Measurements from ENCODE around the gene PWWP2A.
A peak's percentile ranks its signal among the peaks of the same experiment; 100 is the strongest.
"Not testable (repeated sequence)": the region's sequence is repeated elsewhere in the genome, so short reads cannot be mapped to it uniquely, and the experiment has no call there.

The PWWP2A gene, protein sequence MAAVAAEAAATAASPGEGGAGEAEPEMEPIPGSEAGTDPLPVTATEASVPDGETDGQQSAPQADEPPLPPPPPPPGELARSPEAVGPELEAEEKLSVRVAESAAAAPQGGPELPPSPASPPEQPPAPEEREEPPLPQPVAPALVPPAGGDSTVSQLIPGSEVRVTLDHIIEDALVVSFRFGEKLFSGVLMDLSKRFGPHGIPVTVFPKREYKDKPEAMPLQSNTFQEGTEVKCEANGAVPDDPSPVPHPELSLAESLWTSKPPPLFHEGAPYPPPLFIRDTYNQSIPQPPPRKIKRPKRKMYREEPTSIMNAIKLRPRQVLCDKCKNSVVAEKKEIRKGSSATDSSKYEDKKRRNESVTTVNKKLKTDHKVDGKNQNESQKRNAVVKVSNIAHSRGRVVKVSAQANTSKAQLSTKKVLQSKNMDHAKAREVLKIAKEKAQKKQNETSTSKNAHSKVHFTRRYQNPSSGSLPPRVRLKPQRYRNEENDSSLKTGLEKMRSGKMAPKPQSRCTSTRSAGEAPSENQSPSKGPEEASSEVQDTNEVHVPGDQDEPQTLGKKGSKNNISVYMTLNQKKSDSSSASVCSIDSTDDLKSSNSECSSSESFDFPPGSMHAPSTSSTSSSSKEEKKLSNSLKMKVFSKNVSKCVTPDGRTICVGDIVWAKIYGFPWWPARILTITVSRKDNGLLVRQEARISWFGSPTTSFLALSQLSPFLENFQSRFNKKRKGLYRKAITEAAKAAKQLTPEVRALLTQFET

DNA sequence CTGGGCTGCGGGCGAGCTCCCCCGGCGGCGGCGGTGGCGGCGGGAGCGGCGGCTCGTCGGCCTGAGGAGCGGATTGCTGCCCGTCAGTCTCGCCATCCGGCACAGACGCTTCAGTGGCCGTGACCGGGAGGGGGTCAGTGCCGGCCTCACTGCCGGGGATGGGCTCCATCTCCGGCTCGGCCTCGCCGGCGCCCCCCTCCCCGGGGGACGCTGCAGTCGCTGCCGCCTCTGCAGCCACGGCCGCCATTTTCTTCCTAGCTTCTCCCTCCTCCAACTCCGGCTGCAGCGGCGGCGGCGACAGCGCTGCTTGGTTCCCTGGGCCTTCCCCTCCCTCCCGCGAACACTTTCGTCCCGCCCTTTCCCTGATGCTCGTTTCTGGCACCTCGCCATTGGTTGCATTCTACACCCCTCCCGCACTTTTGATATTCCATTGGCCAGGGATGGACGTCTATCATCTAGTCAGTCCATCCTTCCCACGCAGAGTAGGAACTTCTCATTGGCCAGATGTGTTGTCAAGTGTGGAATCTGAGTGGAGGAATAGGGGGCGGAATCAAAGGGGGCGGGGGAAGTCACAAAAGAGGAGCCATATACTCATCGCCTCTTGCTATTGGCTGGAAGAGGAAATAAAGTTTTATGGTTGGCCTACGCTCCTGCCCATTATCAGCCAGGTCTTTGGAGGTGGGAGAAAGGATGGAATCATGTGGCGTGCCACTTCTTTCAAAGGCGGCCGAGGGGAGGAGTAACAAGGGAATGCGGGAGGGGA, at the start of gene PWWP2A:
PWWP2A (minus strand) TSS at position 309 of the 763 bp plus-strand sequence; CDS start at position 247, 62 bp downstream.
- peak; percentile 99 for DNase-seq

DNA sequence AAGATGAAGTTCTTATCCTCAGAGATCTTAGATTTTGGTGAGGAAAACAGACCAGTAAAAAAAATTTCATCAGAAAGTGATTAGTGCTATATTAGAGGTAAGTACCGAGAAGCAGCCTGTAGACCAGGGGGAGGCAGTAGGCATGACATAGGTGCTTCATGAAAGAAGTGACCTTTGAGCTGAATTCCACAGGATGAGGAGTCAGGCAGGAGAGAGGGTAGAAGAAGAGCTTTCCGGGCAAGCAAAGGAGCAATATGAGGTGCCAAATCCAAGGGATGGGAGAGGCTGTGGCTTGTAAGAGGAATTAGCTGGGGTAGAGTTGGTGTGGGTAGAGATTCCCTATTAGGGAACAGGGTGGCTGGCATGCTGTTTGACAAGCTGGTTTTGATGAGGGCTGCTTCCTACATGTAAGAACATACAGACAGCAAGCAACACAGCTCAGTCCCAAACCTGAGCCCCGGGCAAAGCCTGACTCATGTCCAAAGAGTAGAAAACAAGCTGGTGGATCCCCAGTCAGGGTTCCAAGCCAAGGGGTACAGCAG, 48.4 kb upstream of the PWWP2A start:
- DNase-seq: no peak

DNA sequence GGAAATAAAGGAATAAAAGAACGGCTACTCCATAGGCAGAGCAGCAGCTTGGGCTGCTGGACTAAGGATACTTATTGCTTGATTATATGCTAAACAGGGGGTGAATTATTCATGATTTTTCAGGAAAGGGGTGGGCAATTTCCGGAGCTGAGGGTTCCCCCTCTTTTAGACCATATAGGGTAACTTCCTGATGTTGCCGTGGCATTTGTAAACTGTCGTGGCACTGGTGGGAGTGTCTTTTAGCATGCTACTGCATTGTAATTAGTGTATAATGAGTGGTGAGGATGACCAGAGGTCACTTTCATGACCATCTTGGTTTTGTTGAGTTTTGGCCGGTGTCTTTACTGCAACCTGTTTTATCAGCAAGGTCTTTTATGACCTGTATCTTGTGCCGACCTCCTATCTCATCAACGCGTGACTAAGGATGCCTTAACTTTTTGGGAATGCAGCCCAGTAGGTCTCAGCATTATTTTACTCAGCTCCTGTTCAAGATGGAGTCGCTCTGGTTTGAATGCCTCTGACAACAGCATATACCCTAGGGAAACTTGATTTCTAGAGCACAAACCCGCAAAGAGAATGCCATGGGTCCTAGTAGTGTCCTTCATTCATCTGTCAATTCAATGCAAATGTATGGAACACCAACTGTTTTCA, 47.8 kb upstream of the PWWP2A start:
- no peak for DNase-seq

DNA sequence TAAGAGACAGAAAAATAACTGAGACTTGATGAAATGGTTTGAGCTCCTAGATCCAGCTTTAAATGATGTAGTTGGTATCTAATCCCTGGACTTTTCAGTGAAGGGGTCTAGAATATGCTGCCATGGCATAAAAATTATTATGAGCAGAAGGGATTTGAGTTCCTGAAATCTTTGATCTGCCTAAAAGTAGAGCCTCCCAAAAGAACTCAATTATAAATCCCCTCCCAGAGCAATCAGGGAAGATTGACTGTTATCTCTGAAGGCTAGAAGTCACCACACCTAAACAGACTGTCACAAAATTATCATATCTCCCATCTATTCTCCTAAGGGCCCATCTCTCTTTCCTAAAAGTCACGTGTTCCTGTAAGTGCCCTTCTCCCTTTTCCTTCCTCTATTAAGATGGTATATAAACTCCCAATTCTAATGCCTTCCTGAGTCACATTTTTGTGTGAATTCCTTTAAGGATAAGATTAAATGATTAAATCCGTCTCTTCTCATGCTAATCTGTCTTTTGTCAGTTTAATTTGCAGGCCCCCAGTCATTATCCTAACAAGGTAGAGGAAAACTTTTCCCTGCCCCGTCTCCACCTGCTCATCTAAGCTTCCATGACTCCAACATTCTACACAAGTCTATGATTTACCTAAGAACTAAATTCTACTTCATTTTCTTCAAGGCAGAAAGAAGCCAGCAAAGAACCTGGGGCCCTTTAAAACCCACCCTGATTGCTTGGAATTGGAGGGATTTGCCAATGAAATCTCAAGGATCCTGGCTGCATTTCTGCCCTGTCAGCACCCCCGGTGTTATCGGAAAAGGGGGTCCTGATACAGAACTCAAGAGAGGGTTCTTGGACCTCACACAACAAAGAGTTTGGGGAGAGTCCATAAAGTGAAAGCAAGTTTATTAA, 47.1 kb upstream of the PWWP2A start:
- DNase-seq: no peak

DNA sequence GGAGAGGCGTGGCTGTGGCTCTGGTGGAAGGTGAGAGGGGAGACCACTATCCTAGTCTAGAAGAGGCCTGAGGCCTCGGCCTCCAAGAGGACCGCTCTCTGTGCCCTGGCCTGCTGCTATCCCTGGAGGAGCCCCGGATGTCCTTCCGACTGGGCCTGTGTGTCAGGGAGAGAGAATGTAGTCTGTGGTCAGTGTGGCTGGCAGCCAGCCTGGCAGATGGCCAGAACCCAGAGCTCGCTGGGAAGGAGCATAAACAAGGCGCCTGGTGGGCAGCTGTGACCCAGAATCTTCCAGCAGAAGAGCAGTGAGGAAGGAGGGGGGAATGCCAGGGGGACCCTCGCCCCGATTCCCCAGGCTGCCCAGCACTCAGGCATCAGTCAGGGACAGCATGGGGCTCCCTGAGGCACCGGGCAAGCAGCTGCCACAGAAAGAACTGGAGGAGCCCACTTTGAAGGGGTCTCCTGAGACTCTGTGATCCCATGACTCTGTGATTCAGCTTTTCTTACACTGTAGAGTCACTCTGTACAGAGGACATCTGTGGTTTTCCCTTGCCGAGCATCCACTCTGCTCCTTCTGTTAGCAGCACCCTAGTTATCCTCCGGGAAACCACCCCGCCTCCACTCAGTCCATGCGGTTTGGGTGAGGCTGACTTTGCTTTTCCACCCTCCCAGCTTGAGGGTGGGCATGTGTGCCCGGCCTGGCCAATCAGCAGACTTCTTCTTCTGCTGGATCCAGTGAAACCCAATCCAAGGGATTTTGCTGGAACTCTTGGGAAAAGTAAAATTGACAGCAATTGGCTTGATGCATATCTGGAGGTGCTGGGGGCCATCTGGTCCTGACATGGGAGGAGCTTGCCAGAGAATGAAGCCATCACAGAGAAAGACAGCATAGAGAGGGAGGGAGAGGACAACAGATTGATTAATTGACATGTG, 46.2 kb upstream of the PWWP2A start:
- DNase-seq: peak; percentile 90

DNA sequence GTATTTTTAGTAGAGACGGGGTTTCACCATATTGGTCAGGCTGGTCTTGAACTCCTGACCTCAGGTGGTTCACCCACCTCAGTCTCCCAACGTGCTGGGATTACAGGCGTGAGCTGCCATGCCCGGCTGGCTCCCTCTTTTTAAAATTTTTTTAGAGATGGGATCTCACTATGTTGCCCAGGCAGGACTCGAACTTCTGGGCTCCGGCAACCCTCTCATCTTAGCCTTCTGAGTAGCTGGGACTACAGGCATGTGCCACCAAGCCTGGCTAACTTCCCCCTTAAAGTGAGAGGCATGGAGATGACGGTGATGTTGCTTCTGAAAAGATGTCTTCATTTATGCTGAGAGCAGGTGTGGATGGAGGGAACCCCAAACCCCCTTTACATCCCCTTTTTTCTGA, 43.7 kb upstream of the PWWP2A start:
- DNase-seq: no peak

DNA sequence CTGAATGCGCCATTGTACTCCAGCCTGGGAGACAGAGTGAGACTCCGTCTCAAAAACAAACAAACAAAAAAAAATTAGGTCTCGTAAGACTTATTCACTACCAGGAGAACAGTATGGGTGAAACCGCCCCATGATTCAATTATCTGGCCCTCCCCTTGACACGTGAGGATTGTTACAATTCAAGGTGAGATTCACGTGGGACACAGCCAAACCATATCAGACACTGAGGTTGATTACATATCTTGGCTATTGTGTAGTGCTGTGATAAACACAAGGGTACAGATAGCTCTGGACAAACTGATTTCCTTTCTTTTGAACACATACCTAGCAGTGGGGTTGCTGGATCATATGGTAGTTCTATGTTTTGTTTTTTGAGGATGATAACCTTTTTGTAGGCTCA, 42.4 kb upstream of the PWWP2A start:
- DNase-seq: no peak

DNA sequence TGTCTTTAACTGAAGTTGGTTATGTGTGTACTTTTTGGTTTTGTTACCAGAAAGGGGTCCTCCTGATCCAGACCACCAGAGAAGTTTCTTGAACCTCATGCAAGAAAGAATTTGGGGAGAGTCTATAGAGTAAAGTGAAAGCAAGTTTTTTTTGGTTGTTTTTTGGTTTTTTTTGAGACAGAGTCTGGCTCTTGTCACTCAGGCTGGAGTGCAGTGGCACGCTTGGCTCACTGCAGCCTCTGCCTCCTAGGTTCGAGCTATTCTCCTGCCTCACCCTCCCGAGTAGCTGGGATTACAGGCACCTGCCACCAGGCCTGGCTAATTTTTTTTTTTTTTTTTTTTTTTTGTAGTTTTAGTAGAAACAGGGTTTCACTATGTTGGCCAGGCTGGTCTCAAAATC, 41.6 kb upstream of the PWWP2A start:
- not testable (repeated sequence) for DNase-seq

DNA sequence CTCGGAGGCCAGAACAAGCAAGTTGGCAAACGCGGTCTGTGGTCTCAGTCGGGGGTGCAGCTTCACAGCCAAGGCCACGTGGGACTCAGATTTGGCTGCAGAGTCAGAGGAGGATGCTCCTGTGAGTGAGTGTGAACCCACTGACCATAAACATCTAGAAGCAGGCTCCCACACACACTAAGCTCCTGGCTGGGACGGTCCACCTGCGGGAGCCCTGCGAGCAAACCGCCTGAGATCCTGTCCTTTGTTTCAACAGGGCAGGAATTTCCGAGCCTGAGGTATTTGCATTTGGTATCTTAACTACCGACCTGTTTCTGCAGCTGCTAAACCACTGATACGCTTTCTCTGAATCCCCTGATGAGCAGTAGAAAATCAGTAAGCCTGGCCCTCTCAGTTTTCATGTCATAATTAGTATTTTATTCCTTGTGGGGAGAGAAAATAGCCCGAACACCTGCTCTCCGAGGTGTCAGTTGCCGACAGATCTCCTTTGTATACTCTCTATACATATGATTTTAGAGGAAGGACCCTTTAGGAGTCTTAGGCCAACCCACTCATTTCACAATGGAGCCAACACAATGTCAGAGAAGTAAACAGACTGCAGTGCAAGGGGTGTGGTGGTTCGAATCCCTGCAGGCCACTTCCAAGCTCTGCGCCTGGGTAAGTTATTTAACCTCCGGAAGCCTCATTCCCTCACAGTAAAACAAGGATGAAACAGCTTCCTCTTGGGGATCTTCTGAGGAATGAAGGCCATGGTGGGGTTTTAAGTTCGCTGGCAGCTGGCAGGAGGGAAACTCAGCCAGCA, 40.9 kb upstream of the PWWP2A start:
- DNase-seq: no peak

DNA sequence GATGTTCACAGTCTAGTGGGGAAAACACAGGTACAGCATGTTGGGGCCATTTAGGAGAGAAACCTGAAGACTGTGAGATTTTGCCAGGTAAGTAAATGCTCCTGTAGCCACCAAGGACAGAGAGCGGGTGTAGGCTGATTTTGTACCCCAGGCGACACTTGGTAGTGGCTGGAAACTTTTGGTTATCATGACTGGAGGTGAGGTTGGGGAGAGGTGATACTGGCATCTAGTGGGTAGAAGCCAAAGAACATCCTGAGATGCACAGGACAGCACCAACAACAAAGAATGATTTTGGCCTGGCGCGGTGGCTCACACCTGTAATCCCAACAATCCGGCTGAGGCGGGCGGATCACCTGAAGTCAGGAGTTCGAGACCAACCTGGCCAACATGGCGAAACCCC, 38.8 kb upstream of the PWWP2A start:
- no peak for DNase-seq

DNA sequence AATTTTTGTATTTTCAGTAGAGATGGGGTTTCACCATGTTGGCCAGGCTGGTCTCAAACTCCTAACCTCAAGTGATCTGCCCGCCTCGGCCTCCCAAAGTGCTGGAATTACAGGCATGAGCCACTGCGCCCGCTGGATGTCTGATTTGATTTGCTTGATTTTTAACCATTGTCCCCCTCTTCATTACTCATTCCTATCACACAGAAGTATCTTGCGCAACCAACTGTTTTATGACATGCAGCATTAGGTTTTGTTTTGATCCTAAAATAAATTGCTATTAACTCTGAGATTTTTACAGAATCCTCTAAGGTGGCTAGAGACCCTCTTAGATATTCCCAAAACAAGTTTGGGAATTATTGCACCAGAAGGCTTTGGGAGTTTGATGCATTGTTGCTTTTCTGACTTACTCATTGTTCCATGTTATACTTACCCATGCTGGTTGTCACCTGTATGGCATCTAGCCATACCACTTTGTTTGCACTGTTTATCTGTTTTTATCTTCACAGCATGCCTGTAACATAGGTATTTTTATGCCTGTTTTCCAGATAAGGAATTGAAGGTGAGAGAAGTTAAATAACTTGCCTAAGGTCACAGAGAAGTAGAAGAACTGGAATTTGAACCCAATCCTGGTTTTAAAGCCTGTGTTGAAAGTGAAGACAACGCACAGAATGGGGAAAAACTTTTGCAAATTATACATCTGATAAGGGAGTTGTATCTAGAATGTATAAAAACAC, 35.9 kb upstream of the PWWP2A start:
- DNase-seq: no peak

DNA sequence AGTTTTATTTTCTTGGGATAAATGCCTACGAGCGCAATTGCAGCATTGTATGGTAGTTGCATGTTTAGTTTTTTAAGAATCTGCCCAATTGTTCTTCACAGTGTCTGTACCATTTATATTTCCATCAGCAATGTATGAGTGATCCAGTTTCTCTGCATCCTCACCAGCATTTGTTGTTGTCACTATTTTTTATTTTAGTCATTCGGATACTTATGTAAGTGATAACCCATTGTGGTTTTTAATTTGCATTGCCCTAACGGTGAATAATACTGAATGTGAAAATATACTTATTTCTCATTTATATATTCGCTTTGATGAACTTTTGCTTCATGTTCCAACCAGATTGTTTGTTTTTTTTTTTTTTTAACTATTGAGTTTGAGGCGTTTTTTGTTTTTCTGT, 33.7 kb upstream of the PWWP2A start:
- DNase-seq: no peak

DNA sequence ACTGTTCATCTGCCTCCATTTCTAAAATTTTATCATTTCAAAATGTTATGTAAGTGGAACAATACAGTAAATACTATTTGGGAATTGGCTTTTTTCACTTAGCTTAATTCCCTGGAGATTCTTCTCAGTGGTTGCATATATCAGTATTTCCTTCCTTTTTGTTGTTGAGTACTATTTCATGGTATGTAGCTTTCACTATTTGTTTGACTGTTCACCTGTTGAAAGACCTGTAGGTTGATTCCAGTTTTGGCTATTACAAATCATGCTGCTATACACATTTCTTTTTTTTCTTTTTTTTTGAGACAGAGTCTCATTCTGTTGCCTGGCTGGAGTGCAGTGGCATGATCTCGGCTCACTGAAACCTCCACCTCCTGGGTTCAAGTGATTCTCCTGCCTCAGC, 33.0 kb upstream of the PWWP2A start:
- DNase-seq: no peak

DNA sequence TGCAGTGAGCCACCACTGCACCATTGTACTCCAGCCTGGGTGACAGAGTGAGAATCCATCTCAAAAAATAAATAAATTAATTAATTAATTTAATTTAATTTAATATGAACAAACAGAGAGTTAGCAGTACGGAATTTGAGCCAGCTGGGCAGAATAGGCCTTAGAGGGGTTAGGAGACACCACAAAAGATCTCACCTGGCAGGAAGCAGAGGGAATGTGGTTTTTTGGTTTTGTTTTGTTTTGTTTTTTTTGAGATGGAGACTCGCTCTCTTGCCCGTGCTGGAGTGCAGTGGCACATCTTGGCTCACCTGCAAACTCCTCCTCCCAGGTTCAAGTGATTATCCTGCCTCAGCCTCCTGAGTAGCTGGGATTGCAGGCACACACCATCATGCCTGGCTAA, 31.8 kb upstream of the PWWP2A start:
- no peak for DNase-seq

DNA sequence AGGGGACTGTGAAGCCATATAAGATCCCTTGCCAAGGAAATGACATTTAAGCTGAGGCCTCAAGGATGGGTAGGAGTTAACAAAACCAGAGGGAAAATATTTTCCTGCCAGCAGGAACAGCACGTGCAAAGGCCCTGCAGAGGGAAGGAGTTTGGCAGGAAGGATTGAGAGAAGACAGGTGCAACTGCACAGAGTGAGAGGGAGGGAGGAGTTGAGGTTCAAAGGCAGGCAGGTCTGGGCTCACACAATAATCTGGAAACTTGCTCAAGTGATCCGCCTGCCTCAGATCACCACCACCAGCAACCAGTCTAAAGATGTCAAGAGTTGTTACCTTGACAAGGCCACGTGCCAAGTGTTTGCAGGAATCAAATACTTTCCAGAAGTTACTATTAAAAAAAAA, 31.1 kb upstream of the PWWP2A start:
- no peak for DNase-seq

DNA sequence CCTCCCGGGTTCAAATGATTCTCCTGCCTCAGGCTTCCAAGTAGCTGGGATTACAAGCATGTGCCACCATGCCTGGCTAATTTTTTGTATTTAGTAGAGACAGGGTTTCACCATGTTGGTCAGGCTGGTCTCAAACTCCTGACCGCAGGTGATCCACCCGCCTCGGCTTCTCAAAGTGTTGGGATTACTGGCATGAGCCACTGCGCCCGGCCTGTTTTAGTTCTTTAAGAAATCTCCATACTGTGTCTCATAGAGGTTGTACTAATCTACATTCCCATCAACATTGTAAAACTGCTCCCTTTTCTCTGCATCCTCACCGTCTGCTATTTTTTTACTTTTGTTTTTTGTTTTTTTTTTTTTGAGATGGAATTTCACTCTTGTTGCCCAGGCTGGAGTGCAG, 25.2 kb upstream of the PWWP2A start:
- not testable (repeated sequence) for DNase-seq

DNA sequence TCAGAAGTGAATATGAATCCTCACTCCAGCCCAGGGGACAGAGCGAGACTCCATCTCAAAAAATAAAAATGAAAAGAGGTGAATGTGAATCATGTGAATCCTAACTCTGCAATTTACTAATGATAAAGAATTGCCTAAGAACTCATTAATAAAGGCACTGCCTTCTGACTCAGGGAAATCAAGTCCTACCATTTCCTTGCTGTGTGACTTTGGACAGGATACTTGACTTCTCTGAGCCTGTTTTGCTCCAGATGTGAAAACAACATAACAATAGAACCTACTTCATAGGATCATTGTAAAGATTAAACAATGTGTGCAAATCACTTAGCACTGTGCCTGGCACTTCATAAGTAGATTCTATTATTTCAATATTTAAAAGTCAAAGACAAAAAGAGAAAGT, 15.1 kb upstream of the PWWP2A start:
- DNase-seq: no peak

DNA sequence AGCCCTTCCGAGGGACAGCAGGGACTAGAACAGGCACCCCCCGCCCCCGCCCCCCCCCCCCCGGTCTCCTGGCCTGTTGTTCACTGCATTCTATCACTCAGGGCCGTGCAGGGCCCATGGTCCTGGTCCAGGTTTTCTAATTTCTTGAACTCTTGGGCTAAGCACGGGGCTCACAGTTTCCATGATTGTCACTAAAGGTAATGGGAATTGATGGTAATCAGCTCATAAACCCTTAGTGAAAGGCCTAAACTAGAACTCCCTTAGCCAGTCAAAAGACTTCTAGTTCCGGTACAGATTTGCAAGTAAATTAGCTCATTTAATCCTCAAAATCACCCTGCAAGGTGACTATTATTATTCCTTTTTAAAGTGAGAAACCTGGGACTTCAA, 14.7 kb upstream of the PWWP2A start:
- no peak for DNase-seq
